NCI-H510A treated with DMSO at 0.1 percent for 48 hours (cell line): ENCODE data around the gene LSR.
A peak's percentile ranks its signal among the peaks of the same experiment; 100 is the strongest.

Experiments
- DNase-seq: peaks from one replicate; lab custom pipeline; 2025; lab: John Stamatoyannopoulos, UW

The LSR gene

GRCh38 chr19:35247526-35248309 is 1.1 kb upstream of the LSR start:
- peak; percentile 94 for DNase-seq

- peak; percentile 9 for DNase-seq
Observed at GRCh38 chr19:35249146-35249847, 495 bp downstream of the LSR start.

- no peak for DNase-seq
Observed at GRCh38 chr19:35249848-35250711, 1.3 kb downstream of the LSR start.

GRCh38 chr19:35251456-35251855 is 2.7 kb downstream of the LSR start:
- no peak for DNase-seq

- DNase-seq = no peak
Observed at GRCh38 chr19:35253316-35254286, 4.8 kb downstream of the LSR start.

- no peak for DNase-seq
Observed at GRCh38 chr19:35254341-35255297, 5.8 kb downstream of the LSR start.

DNA sequence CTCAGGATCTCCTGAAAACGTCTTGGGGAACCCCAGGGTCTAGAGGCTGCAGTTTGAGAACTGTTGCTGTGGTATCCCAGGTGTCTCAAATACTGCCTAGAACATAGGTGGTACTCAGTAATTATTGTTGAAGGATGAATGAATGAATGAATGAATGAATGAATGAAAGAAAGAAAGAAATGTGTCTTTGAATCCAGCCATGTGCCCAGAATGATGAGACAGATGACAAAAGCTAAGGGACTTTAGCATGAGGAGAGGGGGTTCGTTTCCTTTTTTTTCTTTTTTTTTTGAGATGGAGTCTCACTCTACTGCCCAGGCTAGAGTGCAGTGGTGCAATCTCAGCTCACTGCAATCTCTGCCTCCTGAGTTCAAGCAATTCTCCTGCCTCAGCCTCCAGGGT is 7.8 kb downstream of the LSR start:
- no peak for DNase-seq

GRCh38 chr19:35257113-35257461 is 8.3 kb downstream of the LSR start:
- no peak for DNase-seq

DNA sequence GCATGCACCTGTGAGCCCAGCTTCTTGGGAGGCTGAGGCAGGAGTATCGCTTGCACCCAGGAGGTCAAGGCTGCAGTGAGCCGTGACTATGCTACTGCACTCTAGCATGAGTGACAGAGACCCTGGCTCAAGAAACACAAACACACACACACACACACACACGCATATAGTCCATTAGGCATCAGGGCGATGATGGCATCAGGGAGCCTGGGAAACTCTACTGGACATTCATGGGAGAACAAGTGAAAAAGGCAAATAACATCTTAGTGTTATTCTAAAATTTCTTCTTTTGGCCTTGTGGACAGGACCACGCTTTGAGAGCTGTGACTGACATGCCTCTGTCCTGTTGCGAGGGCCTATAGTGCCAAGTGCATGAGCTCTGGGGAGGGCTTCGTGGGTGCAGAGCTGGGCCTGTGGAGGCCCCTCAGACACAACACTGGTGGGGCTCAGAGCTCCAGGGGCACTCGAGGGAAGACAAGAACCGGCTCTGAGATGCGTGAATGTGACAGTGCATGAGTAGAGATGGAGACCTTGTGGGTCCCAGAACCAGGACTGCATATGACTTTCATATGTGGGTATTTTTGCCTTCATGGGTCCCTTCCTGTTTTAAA is 12.0 kb downstream of the LSR start:
- no peak for DNase-seq

DNA sequence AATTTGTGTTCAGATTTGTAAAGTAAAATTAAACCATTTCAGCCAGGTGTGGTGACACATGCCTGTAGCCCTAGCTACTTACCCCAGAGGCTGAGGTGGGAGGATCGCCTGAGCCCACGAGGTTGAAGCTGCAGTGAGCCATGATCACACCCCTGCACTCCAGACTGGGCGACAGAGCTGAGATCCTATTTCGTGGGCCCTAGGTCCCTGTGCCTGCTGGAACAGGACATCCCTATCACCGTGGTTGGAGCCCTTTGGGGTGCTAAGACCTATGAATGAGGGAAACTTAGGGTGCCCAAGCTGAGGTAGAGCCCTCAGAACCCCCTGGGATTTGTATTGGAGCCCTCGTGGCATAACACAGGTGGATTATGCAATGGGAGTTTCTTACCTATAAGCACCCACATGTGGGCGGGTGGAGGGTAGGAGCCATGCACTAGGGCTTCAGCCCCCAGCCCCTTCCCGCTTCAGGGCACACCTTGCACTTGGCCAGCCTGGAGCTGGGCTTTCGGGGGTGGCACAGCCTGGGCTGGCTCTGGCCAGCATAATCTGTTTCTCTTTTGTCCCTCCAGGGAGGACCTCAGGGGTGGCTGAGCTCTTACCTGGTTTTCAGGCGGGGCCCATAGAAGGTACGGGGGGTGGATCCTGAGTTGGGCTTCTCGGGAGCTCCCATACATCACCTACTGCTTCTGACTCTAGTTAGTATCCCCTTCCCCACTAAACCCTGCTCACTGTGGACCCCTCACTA is 12.7 kb downstream of the LSR start:
- no peak for DNase-seq

- no peak for DNase-seq
Observed at GRCh38 chr19:35262101-35262761, 13.4 kb downstream of the LSR start.

GRCh38 chr19:35264268-35265125 is 15.7 kb downstream of the LSR start:
- no peak for DNase-seq

DNA sequence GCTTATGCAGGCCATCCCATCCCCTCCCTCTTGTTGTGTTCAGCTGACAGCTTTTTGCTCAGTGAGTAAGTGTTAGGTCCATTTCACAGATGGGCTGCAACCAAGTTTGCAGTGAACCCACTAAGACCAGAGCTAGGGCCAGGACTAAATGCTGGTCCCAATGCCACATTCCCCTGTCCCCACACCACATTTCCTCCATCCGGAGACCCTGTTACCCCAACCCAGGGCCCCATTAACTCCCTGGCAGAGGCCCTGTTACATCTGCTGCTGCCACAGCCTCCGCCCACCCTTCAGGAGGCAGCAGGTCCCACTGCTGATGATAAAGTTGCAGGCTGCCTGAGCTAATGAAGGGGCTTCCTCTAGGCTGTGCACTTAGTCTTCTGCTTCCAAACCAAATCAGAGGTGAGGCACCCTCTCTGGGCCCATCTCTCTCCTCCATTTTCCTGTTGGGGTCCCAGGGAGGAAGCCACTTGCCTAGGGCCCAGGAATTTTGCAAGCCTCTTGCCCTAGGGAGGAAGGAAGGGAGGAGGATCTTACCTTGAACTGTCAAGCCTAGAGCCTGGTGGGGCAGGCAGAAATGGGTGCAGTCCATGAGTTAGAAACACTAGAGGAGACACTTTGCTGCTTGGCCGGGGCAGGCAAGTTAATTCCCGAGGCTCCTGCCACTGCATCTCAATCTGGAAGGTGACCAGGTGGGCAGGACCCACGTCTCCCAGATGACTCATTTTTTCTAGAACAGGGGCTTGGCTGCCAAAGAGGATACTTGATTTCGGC is 16.5 kb downstream of the LSR start:
- no peak for DNase-seq

- DNase-seq = peak; percentile 5
Observed at GRCh38 chr19:35265900-35266519, 17.2 kb downstream of the LSR start.

DNA sequence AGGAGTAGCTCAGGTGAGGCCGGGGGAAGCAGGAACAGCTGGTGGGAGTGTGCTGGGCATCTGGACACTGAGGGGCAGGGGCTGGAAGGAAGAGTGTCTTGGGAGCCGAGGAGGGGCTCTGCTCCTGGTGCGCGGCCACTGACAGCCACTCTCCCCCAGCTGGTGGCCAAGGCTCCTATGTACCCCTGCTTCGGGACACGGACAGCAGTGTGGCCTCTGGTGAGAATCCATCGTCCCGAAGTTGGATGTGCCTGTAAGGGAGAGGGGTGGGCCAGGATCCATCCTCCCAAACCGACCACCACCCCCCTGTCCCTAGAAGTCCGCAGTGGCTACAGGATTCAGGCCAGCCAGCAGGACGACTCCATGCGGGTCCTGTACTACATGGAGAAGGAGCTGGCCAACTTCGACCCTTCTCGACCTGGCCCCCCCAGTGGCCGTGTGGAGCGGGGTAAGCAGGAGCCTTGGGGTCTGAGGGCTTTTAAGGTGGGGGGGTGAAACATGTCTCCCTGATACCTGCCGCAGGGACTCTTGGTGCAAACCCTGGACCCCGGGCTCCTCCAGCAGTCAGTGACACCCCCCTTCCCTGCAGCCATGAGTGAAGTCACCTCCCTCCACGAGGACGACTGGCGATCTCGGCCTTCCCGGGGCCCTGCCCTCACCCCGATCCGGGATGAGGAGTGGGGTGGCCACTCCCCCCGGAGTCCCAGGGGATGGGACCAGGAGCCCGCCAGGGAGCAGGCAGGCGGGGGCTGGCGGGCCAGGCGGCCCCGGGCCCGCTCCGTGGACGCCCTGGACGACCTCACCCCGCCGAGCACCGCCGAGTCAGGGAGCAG is 17.9 kb downstream of the LSR start:
- no peak for DNase-seq
